LNCAP (cell line): Measurements from ENCODE around the gene LRRC15.

ENCODE experiments used
- TF ChIP-seq, protein P1 (sequence below): fragments of 450-650 bp; IDR thresholded peaks from 2 replicates; pipeline ENCODE4 v1.5.1; 2017; ENCODE audit warnings: mild to moderate bottlenecking

The LRRC15 gene

DNA sequence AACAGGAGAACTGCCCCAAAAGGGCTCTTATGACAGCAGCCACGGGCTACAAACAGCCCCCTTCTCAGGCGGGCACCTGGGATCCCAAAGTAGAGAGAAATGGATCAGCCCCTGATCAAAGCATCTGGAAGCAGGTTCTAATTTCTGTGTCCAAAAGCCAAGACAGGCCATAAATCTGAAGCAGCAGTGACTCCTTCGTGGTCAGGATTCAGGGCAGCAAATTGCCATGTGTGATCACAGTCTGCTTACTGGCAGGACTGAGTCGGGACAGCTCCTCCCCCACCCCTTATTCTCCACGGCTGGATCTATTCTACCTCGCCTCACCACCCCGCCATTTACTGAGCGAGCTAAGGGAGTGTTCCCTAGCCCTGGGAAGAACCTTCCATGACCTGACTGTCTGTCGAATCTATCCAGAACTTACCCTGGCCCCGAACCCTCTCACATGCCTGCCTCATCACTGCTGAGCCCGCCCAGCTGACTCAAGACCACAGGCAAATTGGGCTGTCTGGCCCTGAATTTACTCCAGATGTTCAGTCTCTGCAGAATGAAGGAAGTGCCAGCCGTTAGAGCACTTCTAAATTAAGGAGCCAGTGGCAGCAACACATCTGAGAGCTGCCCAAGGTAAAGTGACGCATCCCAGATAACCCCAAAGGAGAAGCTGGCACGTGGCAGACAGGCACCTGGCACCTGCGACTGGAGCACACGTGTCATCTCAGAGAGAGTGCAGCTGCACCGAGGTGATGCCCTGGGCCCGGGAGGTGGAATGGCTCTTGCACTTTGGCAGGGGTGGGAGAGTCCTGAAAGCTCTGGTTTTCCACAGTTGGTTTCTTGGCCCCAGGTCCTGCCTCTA, 1.3 kb downstream of the LRRC15 start:
- TF ChIP-seq, protein P1, sequence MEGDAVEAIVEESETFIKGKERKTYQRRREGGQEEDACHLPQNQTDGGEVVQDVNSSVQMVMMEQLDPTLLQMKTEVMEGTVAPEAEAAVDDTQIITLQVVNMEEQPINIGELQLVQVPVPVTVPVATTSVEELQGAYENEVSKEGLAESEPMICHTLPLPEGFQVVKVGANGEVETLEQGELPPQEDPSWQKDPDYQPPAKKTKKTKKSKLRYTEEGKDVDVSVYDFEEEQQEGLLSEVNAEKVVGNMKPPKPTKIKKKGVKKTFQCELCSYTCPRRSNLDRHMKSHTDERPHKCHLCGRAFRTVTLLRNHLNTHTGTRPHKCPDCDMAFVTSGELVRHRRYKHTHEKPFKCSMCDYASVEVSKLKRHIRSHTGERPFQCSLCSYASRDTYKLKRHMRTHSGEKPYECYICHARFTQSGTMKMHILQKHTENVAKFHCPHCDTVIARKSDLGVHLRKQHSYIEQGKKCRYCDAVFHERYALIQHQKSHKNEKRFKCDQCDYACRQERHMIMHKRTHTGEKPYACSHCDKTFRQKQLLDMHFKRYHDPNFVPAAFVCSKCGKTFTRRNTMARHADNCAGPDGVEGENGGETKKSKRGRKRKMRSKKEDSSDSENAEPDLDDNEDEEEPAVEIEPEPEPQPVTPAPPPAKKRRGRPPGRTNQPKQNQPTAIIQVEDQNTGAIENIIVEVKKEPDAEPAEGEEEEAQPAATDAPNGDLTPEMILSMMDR, result no peak

GRCh38 chr3:194365978-194366490, 3.5 kb downstream of the LRRC15 start:
- TF ChIP-seq, protein P1, result no peak

DNA sequence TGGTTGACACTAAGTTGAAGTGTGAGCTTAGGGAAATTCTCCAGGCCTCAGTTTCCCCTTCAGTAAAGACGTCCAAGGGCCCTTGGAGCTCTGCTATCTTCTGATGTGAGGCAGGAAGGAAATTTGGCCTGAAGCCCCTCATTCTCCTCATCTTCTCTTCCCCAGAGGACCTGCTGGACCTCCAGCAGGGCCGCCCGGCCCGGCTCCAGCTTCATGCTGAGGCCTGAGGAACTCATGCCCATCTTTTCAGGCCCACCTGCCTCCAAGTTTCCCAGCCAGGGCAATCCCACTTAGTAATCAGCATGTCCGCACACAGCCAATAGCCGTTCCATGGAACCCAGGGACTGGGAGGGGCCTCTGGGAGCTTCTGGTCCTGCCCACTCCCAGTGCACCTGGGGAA, 4.0 kb downstream of the LRRC15 start:
- TF ChIP-seq, protein P1, result no peak

DNA sequence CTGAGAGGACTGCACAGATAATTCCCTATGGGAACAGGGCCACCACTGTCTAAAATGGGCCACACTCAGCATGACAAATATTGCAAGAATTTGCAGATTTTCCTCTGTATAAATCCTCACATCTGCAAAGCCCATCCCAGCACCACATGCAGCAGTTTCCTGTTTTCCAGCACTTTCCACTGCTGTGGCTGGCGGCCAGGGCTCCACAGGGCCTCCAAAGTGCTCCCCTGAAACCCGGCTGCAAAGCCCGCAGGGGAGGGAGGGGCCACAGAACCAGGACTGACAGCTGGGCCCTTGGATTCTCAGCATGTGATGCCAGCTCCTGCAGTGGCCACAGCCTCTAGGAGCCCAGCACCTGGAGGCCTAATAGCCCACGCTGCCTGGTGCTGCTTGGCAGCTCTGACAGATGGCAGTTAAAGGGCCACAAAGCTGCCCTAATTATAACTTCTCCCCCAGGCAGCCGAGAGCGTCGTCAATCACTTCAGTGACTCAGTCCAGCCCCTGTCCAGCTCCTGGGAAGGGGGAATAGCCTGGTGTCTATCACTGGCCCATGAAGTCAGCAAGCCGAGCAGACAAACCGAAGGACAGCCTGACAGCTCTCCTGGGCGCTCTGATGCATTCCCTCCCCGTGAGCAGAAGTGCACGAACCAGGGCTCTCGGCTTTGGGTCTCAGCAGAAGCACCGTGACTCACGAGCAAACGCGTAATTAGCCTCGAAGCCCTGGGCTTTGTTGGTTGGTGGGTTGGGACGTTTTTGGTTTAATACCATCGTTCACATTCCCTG, 4.7 kb downstream of the LRRC15 start:
- TF ChIP-seq, protein P1, result no peak

GRCh38 chr3:194364314-194364651, 5.3 kb downstream of the LRRC15 start:
- TF ChIP-seq, protein P1, result no peak

DNA sequence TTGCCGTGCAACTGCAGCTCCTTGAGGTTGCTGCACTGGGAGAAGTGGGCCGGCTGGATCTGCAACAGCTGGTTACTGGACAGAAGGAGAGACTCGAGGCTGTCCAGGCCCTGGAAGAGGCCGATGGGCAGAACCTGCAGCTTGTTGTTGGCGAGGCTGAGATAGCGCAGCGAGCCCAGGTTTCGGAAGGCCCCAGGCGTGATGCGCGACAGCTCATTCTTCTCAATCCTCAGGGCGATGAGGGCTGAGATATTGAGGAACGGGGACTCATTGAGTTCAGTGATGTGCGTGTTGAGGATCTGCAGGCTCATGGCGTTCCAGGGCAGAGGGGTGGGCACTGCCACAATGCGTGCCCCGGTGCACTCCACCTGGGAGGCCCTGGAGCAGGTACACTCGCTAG, 9.0 kb downstream of the LRRC15 start:
- TF ChIP-seq, protein P1, result no peak

GRCh38 chr3:194357681-194358080, 11.9 kb downstream of the LRRC15 start:
- TF ChIP-seq, protein P1, result no peak
